ENCODE data around the gene HLA-DMB.

Gene HLA-DMB

DNA sequence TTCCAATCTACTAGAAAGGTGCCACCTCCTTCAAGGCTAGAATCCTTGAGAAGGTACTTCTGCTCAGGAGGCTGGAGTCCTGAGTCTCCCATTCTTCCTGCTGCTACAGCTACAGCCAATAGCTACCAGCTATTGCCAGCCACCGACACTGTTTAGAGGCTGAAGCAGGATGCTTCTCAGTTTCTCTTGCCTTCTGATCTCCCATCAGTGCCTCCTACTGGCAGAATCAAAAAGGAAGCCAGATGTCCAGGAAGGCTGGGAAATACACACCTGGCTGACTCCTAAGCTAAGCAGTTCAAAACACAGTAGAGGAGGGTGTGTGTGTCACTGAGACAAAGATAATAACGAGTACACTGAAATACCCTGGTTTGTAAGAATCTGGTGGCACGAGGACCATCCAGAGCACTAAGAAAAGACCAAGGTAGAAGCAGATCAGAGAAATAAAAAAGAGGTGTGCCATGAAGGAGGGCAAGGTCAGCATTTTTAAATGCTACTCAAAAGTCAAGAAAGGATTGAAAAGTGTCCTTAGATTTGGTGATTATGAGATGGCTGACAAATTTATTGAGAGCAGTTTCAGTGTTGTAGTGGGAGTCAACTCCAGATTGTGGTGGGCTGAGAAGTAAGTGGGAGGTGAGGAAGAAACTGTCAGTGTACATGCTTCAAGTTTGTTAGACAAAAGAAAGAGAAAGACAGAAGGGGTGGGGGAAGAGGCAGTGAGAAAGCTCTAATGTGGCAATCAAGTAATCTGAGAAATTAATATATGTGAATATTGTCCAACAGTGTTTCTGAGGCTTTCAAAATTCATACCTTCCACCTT lies 14.4 kb upstream of the HLA-DMB start:
- no peak overlapping the region for H3K4me3 ChIP-seq (ENCODE audit: low read length)
- peak; percentile 54 for DNase-seq (ENCODE audit: low read depth)
- TF ChIP-seq, protein P1, sequence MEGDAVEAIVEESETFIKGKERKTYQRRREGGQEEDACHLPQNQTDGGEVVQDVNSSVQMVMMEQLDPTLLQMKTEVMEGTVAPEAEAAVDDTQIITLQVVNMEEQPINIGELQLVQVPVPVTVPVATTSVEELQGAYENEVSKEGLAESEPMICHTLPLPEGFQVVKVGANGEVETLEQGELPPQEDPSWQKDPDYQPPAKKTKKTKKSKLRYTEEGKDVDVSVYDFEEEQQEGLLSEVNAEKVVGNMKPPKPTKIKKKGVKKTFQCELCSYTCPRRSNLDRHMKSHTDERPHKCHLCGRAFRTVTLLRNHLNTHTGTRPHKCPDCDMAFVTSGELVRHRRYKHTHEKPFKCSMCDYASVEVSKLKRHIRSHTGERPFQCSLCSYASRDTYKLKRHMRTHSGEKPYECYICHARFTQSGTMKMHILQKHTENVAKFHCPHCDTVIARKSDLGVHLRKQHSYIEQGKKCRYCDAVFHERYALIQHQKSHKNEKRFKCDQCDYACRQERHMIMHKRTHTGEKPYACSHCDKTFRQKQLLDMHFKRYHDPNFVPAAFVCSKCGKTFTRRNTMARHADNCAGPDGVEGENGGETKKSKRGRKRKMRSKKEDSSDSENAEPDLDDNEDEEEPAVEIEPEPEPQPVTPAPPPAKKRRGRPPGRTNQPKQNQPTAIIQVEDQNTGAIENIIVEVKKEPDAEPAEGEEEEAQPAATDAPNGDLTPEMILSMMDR (IDR thresholded peaks at IDR 0.05; ENCODE audit: insufficient read depth, low read depth, low read length, missing control alignments) = peak; percentile 49

DNA sequence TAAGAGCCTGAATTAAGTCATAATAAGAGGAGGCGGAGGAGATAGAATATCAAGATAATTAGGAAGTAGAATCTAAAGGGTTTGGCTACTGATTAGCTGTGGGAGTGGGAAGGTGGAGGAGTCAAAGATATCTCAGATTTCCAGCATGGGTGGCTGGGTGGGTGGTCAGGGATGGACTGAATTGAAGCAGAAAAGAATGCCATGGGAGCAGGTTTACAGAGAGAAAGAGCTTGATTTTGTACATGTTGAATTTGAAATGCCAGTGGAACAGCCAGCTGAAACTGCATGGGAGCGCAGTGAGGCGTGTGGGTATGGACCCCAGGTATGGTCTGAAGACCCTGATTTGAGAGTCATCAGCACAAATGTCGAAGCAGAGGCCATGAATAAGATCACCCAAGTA lies 13.4 kb upstream of the HLA-DMB start:
- DNase-seq (ENCODE audit: low read depth) = no peak
- TF ChIP-seq, protein P1 (IDR thresholded peaks at IDR 0.05; ENCODE audit: insufficient read depth, low read depth, low read length, missing control alignments) = no peak
- H3K4me3 ChIP-seq (ENCODE audit: low read length) = no peak overlapping the region

DNA sequence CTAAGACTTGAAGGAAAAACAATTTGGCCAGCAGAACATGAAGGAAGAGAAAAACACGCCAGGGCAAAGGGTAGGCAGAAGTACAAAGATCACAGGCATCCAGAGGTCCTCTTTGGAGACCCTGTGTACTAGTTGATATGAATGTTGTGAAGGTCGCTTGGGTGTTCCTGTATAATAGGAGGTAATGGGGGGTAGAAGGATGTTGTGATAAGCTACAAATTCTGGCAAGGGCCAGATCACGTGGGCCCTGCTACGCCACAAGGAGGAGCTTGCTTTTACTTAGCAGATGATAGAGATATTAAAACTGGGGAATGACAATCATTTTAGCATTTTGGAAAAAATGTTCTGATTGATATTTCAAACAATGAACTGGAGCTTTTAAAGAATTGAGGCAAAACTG lies 12.9 kb upstream of the HLA-DMB start:
- no peak overlapping the region for H3K4me3 ChIP-seq (ENCODE audit: low read length)
- TF ChIP-seq, protein P1 (IDR thresholded peaks at IDR 0.05; ENCODE audit: insufficient read depth, low read depth, low read length, missing control alignments) = no peak
- no peak for DNase-seq (ENCODE audit: low read depth)

DNA sequence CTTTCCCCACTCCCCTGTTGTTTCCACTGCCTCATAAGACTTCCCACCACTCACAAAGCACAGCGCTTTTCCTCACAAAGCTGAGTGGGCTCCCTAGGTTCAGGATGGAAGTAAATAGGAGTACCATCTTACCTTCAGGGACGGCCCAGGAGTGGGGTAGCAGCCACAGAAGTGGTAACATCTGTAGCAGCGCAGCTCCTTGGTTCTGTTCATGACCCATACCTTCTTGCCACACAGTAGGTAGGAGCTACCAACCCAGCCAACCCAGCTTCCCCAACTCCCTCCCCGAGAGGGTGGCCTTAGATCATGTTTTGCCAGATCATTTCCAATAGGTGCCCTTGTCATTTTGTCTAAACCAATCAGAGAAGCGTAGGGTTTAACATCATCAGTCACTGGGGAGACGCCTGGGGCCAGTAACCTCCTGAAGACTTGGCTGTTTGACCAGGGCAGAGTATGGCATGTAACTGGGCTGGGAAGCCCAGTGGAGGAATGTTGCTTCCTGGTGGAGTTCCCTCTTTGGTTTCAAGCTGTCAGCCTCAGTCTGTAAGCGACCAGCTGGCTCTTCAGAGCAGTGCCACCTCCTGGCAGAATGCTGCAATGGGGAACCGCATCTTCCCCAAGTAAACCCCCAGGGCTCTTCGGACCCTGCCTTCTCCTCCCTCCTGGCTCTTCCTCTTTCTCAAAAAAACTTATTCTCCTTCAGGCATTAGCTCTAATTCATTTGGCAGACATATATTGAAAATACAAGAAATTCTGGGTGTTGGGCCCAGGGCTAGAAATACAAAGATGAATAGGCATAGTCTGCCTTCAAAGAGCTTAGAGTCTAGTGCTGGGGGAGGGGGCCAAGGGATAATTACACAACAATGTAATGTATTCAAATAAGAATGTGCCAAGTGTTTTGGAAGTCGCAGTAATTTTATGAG lies 12.2 kb upstream of the HLA-DMB start, which contains the start of gene HLA-DMA:
Gene HLA-DMA (minus strand): TSS at position 281 of the 923 bp plus-strand sequence. CDS start 61 bp downstream, at position 220.
- DNase-seq (ENCODE audit: low read depth) = peak; percentile 96
- TF ChIP-seq, protein P1 (IDR thresholded peaks at IDR 0.05; ENCODE audit: insufficient read depth, low read depth, low read length, missing control alignments) = peak; percentile 87
- H3K4me3 ChIP-seq (ENCODE audit: low read length) = no peak within 1 kb of the TSS

DNA sequence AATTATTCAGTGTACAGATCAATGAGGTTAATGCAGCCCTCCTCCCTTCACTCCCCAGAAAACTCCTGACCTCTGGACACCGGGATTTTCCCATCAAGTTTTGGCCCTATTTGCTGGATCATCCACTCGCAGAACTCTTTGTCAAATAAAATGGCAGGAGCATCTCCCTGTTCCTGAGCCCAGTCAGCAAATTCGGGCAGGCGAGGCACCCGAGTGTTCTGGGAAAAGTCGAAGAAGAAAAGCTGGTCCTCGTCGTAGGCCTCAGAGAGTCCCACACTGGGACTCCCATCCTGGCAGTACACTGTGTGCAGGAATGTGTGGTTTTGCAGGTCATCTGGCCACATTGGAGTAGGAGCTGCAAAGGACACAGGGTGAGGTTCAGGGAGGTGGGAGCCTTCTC lies 9.6 kb upstream of the HLA-DMB start:
- TF ChIP-seq, protein P1 (IDR thresholded peaks at IDR 0.05; ENCODE audit: insufficient read depth, low read depth, low read length, missing control alignments) = no peak
- no peak overlapping the region for H3K4me3 ChIP-seq (ENCODE audit: low read length)
- DNase-seq (ENCODE audit: low read depth) = no peak

DNA sequence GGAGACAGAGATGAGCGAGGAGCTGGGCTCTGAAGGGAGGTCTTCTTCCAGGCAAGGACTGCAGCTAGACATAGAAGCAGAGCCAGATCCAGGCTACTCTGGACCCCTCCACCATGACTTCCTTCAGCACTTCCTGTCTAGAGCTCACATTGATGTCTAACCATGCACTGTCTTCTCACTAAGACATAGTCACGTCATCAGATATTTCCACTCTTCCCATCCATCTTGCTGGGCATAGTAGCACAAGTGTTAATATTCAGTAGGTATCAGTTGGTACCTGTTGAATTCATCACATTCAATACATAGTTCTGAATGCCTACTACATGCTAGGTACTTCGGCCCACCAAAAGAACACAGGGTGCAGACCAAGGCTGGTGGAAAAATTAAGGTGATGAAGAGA lies 9.2 kb upstream of the HLA-DMB start:
- no peak overlapping the region for H3K4me3 ChIP-seq (ENCODE audit: low read length)
- TF ChIP-seq, protein P1 (IDR thresholded peaks at IDR 0.05; ENCODE audit: insufficient read depth, low read depth, low read length, missing control alignments) = no peak
- DNase-seq (ENCODE audit: low read depth) = no peak

Data from epithelial cell of esophagus (primary cell).